GM12864 (cell line): Measurements from ENCODE around the gene PCBP2.

ENCODE experiments used
- DNase-seq: peaks from one replicate; pipeline ENCODE4 v3.0.0-alpha.2; 2011; ENCODE audit warnings: low read depth
- H3K4me3 ChIP-seq: 2 replicates; pipeline ENCODE4 v1.5.1; 2011; ENCODE audit warnings: mild to moderate bottlenecking, low read depth, low read length, control low read depth
- CTCF ChIP-seq: IDR thresholded peaks from 2 replicates; pipeline ENCODE4 v1.5.1; 2011; ENCODE audit warnings: low read depth, mild to moderate bottlenecking, moderate library complexity, low read length, control low read depth, inconsistent platforms; ENCODE audit errors: missing control alignments

Gene PCBP2

DNA sequence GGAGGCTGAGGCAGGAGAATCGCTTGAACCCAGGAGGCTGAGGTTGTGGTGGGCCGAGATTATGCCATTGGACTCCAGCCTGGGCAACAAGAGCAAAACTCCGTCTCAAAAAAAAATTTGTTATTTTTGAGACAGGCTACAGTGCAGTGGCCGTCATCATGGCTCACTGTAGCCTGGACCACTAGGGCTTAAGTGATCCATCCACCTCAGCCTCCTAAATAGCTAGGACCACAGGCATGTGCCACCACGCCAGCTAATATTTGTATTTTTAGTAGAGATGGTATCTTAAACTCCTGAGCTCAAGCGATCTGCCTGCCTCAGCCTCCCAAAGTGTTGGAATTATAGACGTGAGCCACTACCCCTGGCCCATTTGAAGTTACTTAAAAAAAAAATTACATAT, 966 bp upstream of the PCBP2 start:
- DNase-seq, result no peak
- H3K4me3 ChIP-seq, result no peak overlapping the region
- no peak for TF ChIP-seq CTCF

DNA sequence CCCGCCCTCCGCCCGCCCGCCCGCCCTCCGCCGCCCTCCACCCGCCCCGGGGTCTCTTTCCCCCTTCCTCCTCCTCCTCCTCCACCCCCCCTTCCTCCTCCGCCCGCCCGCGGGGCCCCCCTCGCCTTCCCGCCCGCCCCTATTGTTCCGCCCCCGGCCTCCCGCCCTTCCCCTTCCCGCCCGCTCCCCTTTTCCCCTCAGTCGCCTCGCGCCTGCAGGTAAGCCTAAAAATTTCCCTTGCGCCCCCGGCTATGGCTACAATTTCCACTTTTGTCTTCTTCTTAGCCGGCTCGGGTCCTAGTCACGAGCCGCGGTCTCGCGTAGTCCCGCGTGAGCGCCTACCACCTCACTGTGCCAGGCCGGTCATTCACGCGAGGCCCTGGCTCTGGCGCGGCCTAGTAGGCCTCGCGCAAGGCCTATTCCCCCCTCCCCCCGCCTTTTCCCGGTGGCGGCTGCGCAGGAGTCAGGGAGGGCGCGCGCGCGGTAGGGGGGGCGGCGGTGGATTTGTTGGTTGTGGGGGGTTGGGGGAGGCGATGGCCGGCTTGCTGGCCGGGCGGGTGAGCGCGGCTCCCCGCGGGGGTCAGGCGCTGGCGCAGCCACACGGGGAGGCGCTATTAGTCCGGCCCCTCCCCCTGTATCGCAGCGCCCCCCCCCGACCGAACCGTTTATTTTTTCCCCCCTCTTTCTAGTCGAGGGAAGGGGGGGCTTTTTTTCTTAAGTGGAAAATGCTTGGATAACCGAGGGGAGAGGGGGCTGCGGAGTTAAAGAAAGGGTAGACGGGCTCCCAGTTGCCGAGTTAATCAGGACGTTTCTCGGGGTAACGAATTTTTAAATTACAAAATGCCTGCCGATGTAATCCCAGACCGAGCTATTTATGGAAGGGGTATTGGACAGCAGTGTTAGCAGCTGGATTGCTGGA, 516 bp downstream of the PCBP2 start:
- peak; percentile 35 for TF ChIP-seq CTCF
- DNase-seq, result no peak
- H3K4me3 ChIP-seq, result peak overlapping the region; percentile 94

- DNase-seq, result no peak
- TF ChIP-seq CTCF, result no peak
- peak overlapping the region; percentile 94; the same call in 1 of the 2 replicates for H3K4me3 ChIP-seq
These were observed 2.2 kb downstream of the PCBP2 start for GRCh38 chr12:53453953-53454640.

- no peak overlapping the region for H3K4me3 ChIP-seq
- TF ChIP-seq CTCF, result no peak
- DNase-seq, result no peak
These were observed 2.8 kb downstream of the PCBP2 start for GRCh38 chr12:53454707-53455106.

DNA sequence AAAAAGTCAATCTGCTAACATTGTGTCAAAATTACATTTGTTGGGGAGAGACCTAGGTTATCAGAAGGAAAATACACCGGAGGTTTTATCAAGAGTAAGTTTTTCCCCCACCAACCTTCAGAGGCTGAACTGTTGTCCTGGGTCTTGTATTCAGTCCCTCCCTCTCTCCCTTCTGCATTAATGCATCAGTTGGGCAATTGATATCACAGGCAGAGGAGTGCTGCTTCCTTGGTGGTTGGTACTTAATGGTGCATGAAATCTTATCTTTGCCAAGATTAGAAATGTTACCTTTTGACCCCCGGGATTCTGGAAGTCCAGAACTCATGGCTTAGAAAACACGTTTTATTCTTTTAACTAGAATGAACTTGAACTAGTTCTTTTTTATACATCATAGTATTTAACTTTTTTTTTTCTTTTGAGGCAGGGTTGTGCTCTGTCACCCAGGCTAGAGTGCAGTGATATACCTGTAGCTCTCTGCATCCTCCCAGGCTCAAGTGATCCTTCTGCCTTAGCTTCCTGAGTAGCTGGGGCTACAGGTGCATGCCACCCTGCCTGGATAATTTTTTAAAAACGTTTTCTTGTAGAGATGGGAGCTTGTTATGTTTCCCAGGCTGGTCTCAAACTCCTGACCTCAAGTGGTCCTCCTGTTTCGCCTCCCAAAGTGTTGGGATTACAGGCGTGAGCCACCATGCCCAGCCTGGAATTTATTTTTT, 4.9 kb downstream of the PCBP2 start:
- DNase-seq, result no peak
- no peak overlapping the region for H3K4me3 ChIP-seq
- TF ChIP-seq CTCF, result no peak

- H3K4me3 ChIP-seq, result no peak overlapping the region
- TF ChIP-seq CTCF, result no peak
- DNase-seq, result no peak
These were observed 7.2 kb downstream of the PCBP2 start for GRCh38 chr12:53459097-53459496.
